GM18951 (cell line): ENCODE measurements around the gene SDCBP2.

Source experiments
- POLR2A ChIP-seq: IDR thresholded peaks from 4 replicates; pipeline ENCODE4 v1.6.1; 2011; ENCODE audit warnings: mild to moderate bottlenecking; ENCODE audit not compliant: insufficient read length, insufficient read depth; ENCODE audit errors: extremely low read depth
- in situ Hi-C: fragments of 300-500 bp; cut with MboI; formaldehyde crosslinking; loops from one replicate; pipeline ENCODE4 v1.12.0; 2022; ENCODE audit warnings: low sequenced_read_pairs, mixed read lengths, inconsistent platforms; ENCODE audit not compliant: unreplicated experiment

The SDCBP2 gene

DNA sequence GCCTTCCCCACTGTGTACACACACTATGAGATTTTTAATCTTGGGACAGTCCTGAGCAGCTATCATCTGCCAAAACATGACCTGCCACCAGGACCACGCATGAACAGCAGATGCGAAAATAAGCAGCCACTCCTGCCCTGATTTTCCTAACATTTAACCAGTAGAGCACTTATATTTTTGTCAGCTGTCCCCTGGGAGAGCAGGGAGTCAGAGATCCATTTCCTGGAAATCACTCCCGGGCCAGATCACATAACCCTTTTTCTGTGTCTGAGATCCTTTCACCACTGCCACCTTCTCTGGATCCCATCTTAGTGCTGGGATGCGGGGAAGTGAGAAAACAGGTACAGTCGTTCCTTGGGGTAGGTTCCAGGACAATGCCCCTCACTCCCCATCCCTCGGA lies 5.7 kb downstream of the SDCBP2 start:
- no peak for TF ChIP-seq POLR2A
- in situ Hi-C loops = no loop called here

GRCh38 chr20:1322511-1323245 lies 6.3 kb downstream of the SDCBP2 start:
- in situ Hi-C loops = no loop called here
- no peak for TF ChIP-seq POLR2A

GRCh38 chr20:1321654-1321939 lies 7.3 kb downstream of the SDCBP2 start:
- no peak for TF ChIP-seq POLR2A
- in situ Hi-C loops = no loop called here

GRCh38 chr20:1320902-1321653 lies 7.9 kb downstream of the SDCBP2 start:
- no peak for TF ChIP-seq POLR2A
- in situ Hi-C loops = no loop called here

DNA sequence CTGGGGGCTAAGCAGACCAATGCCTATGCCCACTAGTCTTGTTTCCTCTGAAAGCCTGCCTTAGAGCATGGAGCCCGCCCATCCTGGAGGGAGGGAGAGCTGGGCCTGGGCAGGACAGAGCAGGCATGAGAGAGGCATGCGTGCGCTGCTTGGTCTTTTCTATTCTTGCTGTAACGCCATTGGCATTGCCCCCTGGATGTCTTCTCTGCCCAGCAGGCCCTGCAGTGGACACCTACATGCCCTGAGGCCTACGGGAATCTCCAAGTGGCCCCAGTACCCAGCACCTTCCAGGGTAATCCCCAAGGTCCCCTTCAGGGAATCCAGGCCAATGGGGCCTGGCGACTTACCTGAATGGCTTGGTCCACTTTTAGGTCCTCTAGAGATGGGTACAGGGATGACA lies 8.9 kb downstream of the SDCBP2 start:
- in situ Hi-C loops = no loop called here
- TF ChIP-seq POLR2A = no peak

DNA sequence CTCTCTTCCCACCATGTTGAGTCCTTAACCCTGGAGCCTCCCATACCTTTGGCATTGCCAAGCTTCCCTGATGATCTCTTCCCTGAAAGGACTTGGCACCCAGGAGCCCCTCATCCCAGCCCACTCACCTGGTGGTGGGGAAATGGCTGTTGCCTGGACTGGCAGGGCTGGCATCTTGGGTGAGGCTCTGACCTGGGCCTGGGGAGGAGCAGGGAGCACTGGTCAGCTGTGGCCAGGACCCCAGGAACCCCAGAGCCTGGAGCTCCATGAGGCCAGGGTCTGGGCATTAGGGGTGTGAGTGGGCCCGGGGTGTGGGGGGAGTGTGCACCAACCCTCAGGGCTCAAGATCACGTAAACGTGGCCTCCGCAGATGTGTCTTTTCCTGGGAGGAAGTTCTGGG lies 9.5 kb downstream of the SDCBP2 start:
- in situ Hi-C loops = no loop called here
- TF ChIP-seq POLR2A = no peak

DNA sequence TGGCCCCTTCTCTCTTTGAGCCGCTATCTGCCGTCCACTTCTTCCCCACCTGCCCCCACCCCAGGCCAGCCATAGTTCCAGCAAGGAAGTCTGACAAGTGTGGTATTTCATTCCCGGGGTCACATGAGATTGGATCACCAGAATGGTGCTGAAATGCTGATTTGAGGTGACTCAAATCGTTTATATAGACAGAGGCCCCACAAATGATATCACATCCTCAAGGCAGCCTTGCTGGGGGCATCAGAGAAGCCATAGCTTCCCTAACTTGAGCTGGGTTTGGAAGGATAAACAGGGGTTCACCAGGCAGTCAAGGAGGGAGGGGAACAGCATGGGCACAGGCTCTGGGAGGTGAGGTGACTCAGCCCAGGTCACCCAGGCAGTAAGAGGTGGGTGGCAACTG lies 9.9 kb downstream of the SDCBP2 start:
- no peak for TF ChIP-seq POLR2A
- in situ Hi-C loops = no loop called here

GRCh38 chr20:1317545-1318255 lies 11.2 kb downstream of the SDCBP2 start:
- TF ChIP-seq POLR2A = no peak
- in situ Hi-C loops = no loop called here

- in situ Hi-C loops = no loop called here
- TF ChIP-seq POLR2A = no peak
Measured at GRCh38 chr20:1315804-1316203, 13.1 kb downstream of the SDCBP2 start.

GRCh38 chr20:1313236-1313964 lies 15.5 kb downstream of the SDCBP2 start:
- in situ Hi-C loops = no loop called here
- no peak for TF ChIP-seq POLR2A

GRCh38 chr20:1312904-1313235 lies 16.1 kb downstream of the SDCBP2 start:
- TF ChIP-seq POLR2A = no peak
- in situ Hi-C loops = no loop called here

- in situ Hi-C loops = no loop called here
- TF ChIP-seq POLR2A = no peak
Measured at GRCh38 chr20:1312308-1312707, 16.6 kb downstream of the SDCBP2 start.

DNA sequence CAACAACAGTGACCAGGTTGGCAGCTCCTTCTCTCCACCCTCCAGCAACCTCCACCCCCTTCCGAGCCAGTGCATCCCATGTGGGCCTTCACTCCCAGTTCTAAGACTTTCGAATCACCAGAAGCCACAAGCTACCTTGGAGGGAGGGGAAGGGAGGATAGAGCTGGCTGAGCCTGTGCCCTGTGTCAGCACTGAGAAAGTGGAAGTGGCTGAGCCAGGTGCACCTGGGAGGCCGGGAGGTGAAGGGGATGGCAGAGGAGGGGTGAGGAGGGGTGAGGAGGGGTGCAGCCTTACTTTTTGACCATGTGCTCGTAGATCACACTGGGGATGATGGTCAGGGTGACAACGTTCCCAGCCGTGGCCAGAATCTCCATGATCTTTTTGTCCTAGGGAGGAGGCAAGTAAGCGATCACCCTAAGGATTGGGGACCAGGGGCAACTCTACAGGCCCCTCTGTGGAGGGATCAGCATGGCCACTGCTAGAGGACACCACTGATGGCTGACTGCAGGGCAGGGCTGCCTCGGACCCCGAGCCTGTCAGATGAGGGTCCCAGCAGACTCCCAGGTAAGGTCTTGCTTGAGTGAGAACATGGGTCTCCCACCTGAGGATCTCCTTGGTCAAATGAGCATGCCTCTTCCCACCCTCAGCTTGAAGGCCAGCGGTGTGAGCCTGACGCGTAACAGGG lies 18.3 kb downstream of the SDCBP2 start:
- TF ChIP-seq POLR2A = no peak
- in situ Hi-C loops = no loop called here
